Stomach (tissue), 9 donors: Measurements from ENCODE around the gene SLC24A3. TPM values are rescaled to one million over a fixed set of nuclear protein-coding genes. Genes with fewer than 3 reads are reported as not detected.

ENCODE experiments used
- DNase-seq, 2 donors: peaks; one replicate each; pipeline versions ENCODE4 v3.0.0 to v3.0.0-alpha.2; 2013 to 2019
- H3K27ac ChIP-seq, 5 donors: fragments of 200-600 bp in 4 of 5; sonication (generic) in 4 of 5; one replicate each; pipeline ENCODE4 v1.5.1; 2013 to 2019; ENCODE audit warnings: mild to moderate bottlenecking in 1 of 5, moderate library complexity in 1 of 5
- H3K27me3 ChIP-seq, 3 donors: fragments of 200-600 bp; sonication (generic); one replicate each; pipeline ENCODE4 v1.5.1; 2017 to 2019; ENCODE audit warnings: mixed run types in 1 of 3
- H3K36me3 ChIP-seq, 4 donors: fragments of 200-600 bp; sonication (generic); 1 replicate in 3 of 4; 2 replicates in 1 of 4; pipeline ENCODE4 v1.5.1; 2016 to 2019
- H3K4me1 ChIP-seq, 4 donors: fragments of 200-600 bp; sonication (generic); one replicate each; pipeline ENCODE4 v1.5.1; 2016 to 2019
- H3K4me3 ChIP-seq, 4 donors: fragments of 200-600 bp; sonication (generic) in 3 of 4; one replicate each; pipeline ENCODE4 v1.5.1; 2016 to 2019; ENCODE audit warnings: mild to moderate bottlenecking in 1 of 4
- H3K9me3 ChIP-seq, 4 donors: fragments of 200-600 bp; sonication (generic); one replicate each; pipeline ENCODE4 v1.5.1; 2016 to 2019
- EP300 ChIP-seq: sonication (generic); formaldehyde crosslinking; IDR thresholded peaks from one replicate; pipeline ENCODE4 v1.6.1; 2017; ENCODE audit warnings: antibody characterized with exemption
- POLR2A ChIP-seq, 4 donors: fragments of 450-650 bp; IDR thresholded peaks; one replicate each; pipeline ENCODE4 v1.6.1; 2016; ENCODE audit warnings: antibody characterized with exemption in 4 of 4, control low read depth in 2 of 4, mild to moderate bottlenecking in 1 of 4, moderate library complexity in 1 of 4
- POLR2AphosphoS5 ChIP-seq, 3 donors: sonication (generic); formaldehyde crosslinking; IDR thresholded peaks; one replicate each; pipeline ENCODE4 v1.6.1; 2016; ENCODE audit warnings: antibody characterized with exemption in 3 of 3
- WGBS, 5 donors: extraction: QIAGEN DNeasy Blood & Tissue Kit in 3 of 5; methylation state at CpG; one replicate each; pipeline versions ENCODE4 v1.1.5 to v1.1.7; 2013 to 2018; 5-methylcytosine and 5-hydroxymethylcytosine counted together
- intact Hi-C: fragments of 100-400 bp; cut with DNase I; formaldehyde crosslinking; loops from one replicate; pipeline ENCODE4 v1.15.1; 2023; ENCODE audit warnings: low total_unique reads
- polyA plus RNA-seq, 3 donors: library from polyadenylated mRNA; stranded (reverse); fragments of 200-250 nt; gene quantifications; one replicate each; pipeline ENCODE4 v1.2.3, GENCODE V29; 2013
- total RNA-seq, 5 donors: library from RNA; depleted of rRNA; stranded (reverse); fragments of >200 nt; gene quantifications; one replicate each; pipeline versions ENCODE4 v1.1.0 to v1.2.3, GENCODE V29; 2014 to 2016
- TF ChIP-seq, protein P1 (sequence below), 7 experiments: fragments of 450-650 bp in 4 of 7; fragments of 200-600 bp in 3 of 7; sonication (generic) in 3 of 7; IDR thresholded peaks; one replicate each; pipeline ENCODE4 v1.5.1; 2016 to 2019; ENCODE audit warnings: antibody characterized with exemption in 7 of 7, control low read depth in 2 of 7, mild to moderate bottlenecking in 1 of 7
- donor health status: healthy with polysubstance abuse.
- donor health status: Bipolar disorder and iron deficiency.
- donor health status: healthy.

The SLC24A3 gene
- total and polyA plus RNA-seq, 8 donors, result 1.8 to 9.0 (median 4.5) TPM

DNA sequence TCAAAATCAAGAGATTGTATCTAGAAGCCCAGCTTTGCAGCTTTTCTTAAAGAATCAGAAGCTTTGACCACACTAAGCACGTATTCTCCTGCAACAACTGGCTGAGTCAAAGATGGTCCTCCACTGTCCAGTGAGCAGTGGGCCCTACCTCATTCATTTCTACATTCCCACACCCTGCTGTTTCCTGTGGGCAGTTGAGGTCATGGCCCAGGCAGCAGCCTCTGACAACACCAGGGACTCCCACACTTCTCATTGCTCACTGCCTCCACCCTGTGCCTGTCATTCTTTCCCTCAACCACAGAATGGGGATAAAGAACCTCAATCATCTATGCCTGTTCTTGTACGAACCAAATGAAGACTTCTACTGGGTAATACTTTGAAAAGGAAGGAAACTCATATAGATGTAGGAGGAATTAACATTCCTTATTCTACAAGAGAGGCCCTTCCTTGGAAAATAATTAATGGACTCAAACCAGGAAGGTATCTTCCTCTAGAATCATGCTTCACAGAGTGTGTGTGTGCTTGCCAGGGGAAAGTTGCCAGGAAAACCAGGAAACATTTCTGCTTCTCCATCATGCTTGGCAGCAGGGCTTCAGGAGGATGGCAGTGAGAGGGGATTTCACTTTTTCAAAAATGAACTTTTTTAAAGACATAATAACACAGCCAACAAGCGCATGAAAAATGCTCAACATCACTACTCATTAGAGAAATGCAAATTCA, 353.9 kb downstream of the SLC24A3 start:
- no peak for DNase-seq
- WGBS, 5 donors, result 43 to 71% (median 67%) methylated on average over 3 of the region's 3 CpGs
- no peaks in the 10 kb centered on the region for H3K36me3 ChIP-seq
- no peak overlapping the region for H3K27ac ChIP-seq
- no peak for TF ChIP-seq POLR2AphosphoS5 (IDR thresholded peaks at IDR 0.05)
- TF ChIP-seq EP300, result no peak
- TF ChIP-seq, protein P1, sequence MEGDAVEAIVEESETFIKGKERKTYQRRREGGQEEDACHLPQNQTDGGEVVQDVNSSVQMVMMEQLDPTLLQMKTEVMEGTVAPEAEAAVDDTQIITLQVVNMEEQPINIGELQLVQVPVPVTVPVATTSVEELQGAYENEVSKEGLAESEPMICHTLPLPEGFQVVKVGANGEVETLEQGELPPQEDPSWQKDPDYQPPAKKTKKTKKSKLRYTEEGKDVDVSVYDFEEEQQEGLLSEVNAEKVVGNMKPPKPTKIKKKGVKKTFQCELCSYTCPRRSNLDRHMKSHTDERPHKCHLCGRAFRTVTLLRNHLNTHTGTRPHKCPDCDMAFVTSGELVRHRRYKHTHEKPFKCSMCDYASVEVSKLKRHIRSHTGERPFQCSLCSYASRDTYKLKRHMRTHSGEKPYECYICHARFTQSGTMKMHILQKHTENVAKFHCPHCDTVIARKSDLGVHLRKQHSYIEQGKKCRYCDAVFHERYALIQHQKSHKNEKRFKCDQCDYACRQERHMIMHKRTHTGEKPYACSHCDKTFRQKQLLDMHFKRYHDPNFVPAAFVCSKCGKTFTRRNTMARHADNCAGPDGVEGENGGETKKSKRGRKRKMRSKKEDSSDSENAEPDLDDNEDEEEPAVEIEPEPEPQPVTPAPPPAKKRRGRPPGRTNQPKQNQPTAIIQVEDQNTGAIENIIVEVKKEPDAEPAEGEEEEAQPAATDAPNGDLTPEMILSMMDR (IDR thresholded peaks at IDR 0.05), result no peak
- no peak for TF ChIP-seq POLR2A (IDR thresholded peaks at IDR 0.05)
- no peaks in the 10 kb centered on the region for H3K9me3 ChIP-seq
- intact Hi-C loops, result no loop called here
- H3K4me1 ChIP-seq, result peaks cover 0 to 5% (median 0%) of the 10 kb centered on the region in 4 donors
- no peaks in the 10 kb centered on the region for H3K27me3 ChIP-seq
- H3K4me3 ChIP-seq, result no peak overlapping the region

DNA sequence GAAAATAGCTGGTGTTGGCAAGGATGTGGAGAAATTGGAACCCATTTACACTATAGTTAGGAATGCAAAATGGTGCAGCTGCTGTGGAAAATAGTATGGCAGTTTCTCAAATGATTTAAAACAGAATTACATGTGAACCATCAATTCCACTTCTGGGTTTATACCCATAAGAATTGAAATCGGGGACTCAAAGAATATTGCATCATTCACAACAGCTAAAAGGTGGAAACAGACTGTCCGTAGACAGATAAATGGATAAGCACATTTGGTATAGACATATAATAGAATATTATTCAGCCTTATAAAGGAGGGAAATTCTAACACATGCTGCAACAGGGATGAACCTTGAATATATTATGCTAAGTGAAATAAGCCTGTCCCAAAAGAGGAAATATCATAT, 355.7 kb downstream of the SLC24A3 start:
- Histone ChIP-seq H3K4me1 (peaks cover 0 to 4% (median 0%) of the 10 kb centered on the region in 4 donors), H3K36me3 (no peaks in the 10 kb centered on the region), H3K27me3 (no peaks in the 10 kb centered on the region), H3K27ac (no peak overlapping the region), H3K9me3 (no peaks in the 10 kb centered on the region), H3K4me3 (no peak overlapping the region)
- WGBS, 5 donors, result 90 to 95% (median 93%) methylated on average over 2 of the region's 2 CpGs
- no peak for DNase-seq
- TF ChIP-seq POLR2A (IDR thresholded peaks at IDR 0.05), result no peak
- TF ChIP-seq POLR2AphosphoS5 (IDR thresholded peaks at IDR 0.05), result no peak
- no peak for TF ChIP-seq EP300
- TF ChIP-seq, protein P1 (IDR thresholded peaks at IDR 0.05), result no peak
- intact Hi-C loops, result no loop called here

DNA sequence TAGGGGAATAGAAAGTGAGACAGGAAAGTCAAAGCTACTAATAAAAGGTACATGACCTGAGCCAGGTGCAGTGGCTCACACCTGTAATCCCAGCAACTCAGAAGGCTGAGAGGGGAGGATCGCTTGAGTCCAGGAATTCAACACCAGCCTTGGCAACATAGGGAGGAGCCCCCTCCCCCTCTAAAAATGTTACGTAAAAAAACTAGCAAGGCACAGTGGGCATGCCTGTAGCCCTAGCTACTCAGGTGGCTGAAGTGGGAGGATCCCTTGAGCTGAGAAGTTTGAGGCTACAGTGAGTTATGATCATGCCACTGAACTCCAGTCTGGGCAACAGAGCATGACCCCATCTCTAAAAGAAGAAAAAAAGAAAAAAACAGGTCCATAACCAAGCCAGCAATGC, 359.6 kb downstream of the SLC24A3 start:
- H3K4me1 ChIP-seq, result no peaks in the 10 kb centered on the region
- H3K4me3 ChIP-seq, result no peak overlapping the region
- no peak for DNase-seq
- intact Hi-C loops, result no loop called here
- TF ChIP-seq, protein P1 (IDR thresholded peaks at IDR 0.05), result no peak
- no peak for TF ChIP-seq POLR2AphosphoS5 (IDR thresholded peaks at IDR 0.05)
- no peaks in the 10 kb centered on the region for H3K36me3 ChIP-seq
- H3K27ac ChIP-seq, result no peak overlapping the region
- WGBS, 5 donors, result 91 to 97% (median 95%) methylated on average over 2 of the region's 2 CpGs
- H3K9me3 ChIP-seq, result no peaks in the 10 kb centered on the region
- H3K27me3 ChIP-seq, result no peaks in the 10 kb centered on the region

- H3K4me3 ChIP-seq, result no peak overlapping the region
- intact Hi-C loops, result no loop called here
- DNase-seq, result no peak
- 86 to 91% (median 87%) methylated on average over 3 of the region's 3 CpGs for WGBS, 5 donors
- H3K9me3 ChIP-seq, result no peaks in the 10 kb centered on the region
- H3K4me1 ChIP-seq, result no peaks in the 10 kb centered on the region
- H3K27ac ChIP-seq, result no peak overlapping the region
- TF ChIP-seq EP300 (no peak), POLR2A (IDR thresholded peaks at IDR 0.05) (no peak), POLR2AphosphoS5 (IDR thresholded peaks at IDR 0.05) (no peak)
- TF ChIP-seq, protein P1 (IDR thresholded peaks at IDR 0.05), result no peak
- H3K27me3 ChIP-seq, result no peaks in the 10 kb centered on the region
- H3K36me3 ChIP-seq, result no peaks in the 10 kb centered on the region
Observed at GRCh38 chr20:19577692-19578091, 365.2 kb downstream of the SLC24A3 start.
